ENCODE results near the gene LMLN.
"Not testable (repeated sequence)": the region's sequence is repeated elsewhere in the genome, so short reads cannot be mapped to it uniquely, and the experiment has no call there.

LMLN gene, protein sequence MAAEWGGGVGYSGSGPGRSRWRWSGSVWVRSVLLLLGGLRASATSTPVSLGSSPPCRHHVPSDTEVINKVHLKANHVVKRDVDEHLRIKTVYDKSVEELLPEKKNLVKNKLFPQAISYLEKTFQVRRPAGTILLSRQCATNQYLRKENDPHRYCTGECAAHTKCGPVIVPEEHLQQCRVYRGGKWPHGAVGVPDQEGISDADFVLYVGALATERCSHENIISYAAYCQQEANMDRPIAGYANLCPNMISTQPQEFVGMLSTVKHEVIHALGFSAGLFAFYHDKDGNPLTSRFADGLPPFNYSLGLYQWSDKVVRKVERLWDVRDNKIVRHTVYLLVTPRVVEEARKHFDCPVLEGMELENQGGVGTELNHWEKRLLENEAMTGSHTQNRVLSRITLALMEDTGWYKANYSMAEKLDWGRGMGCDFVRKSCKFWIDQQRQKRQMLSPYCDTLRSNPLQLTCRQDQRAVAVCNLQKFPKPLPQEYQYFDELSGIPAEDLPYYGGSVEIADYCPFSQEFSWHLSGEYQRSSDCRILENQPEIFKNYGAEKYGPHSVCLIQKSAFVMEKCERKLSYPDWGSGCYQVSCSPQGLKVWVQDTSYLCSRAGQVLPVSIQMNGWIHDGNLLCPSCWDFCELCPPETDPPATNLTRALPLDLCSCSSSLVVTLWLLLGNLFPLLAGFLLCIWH

GRCh38 chr3:197959891-197960693, at the start of gene LMLN:
Gene LMLN (plus strand): TSS chr3:197960217. CDS start chr3:197960246, 29 bp downstream.
- peak; percentile 98 for DNase-seq (ENCODE audit: low spot score)

DNA sequence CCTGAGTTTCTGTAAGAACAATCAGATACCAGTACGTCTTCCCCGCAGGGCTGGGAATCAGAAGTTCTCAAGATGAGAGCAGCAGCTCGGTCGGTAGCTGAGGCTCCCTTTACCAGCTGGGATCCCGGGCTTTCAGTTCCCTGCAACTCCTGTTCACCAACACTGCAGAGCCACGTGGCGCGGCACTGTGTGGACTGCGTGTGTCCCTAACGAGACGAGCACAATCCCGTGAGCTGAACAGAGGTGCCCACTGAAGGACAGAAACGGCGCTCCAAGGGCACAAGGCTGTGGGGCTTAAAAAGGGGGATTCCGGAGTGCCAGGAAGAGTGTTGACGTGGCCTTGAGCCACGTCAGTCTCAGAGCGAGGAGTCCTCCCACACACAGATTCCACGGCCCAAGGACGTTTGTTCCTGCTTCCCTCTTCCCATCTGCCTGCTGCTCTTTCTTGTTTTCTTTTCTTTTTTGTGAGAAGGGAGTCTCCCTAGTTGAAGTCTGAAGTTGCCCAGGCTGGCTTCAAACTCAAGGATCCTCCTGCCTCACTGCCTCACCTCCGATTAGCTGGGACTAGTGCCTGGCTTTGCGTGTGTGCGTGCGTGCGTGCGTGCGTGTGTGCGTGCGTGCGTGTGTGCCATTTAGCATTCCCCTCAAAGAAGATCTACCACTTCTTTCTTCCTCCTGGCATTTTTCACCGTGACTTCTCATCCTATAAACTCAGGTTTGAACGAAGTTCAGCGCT, 47.1 kb upstream of the LMLN start:
- DNase-seq (ENCODE audit: low spot score), result no peak

- no peak for DNase-seq (ENCODE audit: low spot score)
Observed at GRCh38 chr3:197913641-197914380, 46.2 kb upstream of the LMLN start.

DNA sequence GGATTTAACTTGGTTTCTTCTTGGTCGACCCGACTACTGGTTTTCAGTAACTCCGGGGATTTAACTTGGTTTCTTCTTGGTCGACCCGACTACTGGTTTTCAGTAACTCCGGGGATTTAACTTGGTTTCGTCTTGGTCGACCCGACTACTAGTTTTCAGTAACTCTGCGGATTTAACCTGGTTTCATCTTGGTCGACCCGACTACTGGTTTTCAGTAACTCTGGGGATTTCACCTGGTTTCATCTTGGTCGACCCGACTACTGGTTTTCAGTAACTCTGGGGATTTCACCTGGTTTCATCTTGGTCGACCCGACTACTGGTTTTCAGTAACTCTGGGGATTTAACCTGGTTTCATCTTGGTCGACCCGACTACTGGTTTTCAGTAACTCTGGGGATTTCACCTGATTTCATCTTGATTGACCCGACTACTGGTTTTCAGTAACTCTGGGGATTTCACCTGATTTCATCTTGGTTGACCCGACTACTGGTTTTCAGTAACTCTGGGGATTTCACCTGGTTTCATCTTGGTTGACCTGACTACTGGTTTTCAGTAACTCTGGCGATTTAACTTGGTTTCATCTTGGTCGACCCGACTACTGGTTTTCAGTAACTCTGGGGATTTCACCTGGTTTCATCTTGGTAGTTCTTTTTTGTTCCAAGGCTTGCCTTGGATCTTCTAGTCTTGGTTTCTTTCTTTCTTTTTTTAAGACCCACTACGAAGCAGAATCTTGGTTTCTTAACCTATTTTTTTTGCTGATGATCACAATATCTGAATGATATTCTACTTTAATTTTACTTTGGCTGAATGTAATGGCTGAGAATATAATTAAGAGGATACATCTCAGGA, 38.4 kb upstream of the LMLN start:
- DNase-seq (ENCODE audit: low spot score), result not testable (repeated sequence)

DNA sequence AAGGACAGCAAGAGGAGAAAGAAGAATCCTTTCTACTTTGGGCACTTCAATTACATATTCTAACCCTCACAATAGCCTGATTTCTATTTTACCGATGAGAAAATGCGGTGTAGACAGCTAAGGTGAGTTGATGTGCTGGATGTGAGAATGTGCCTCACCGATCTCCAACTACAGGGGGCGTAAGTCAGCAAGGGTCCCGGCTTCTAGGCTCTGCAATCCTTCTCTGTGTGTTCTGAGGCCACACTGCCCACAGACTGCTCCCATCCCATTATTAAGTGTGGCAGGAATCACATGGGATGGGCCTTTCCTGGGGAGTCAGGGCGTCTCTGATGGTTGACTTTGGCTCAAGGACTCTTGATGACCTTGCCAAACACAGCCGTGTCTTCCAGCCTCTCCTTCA, 33.6 kb upstream of the LMLN start:
- no peak for DNase-seq (ENCODE audit: low spot score)

DNA sequence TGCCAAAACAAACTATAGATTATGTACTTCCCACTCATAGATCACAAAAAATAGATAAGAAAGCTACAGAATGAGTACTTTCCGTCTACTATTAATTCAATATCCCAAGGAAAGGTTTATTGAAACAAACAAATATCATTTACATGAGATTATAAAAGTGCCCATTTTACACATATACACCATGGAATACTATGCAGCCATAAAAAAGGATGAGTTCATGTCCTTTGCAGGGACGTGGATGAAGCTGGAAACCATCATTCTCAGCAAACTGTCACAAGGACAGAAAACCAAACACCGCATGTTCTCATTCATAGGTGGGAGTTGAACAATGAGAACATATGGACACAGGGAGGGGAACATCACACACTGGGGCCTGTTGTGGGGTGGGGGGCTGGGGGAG, 32.4 kb upstream of the LMLN start:
- DNase-seq (ENCODE audit: low spot score), result not testable (repeated sequence)

DNA sequence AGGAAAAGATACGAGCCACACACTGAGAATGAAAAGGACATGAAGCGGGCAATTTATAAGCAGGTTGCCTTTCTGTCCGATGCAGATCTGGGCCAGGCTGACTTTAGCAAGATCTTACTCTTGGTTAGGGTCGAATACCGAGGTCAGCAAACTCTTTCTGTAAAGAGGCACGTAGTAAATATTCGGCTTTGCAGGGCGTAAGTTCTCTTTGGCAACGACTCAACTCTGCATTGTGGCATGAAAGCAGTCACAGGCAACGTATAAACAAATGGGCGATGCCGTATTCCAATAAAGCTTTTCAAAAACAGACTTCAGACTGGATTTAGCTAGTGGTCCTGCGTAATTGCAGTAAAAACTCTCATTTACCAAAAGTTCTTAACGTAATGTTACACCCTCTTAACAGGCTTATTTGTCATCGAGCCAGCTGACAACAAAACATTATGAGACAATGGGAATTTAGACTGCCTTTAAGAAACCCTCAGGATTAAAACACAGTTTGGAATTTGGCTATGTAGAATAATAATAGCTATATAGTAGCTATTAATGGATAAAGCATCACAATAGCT, 23.1 kb upstream of the LMLN start:
- no peak for DNase-seq (ENCODE audit: low spot score)

DNA sequence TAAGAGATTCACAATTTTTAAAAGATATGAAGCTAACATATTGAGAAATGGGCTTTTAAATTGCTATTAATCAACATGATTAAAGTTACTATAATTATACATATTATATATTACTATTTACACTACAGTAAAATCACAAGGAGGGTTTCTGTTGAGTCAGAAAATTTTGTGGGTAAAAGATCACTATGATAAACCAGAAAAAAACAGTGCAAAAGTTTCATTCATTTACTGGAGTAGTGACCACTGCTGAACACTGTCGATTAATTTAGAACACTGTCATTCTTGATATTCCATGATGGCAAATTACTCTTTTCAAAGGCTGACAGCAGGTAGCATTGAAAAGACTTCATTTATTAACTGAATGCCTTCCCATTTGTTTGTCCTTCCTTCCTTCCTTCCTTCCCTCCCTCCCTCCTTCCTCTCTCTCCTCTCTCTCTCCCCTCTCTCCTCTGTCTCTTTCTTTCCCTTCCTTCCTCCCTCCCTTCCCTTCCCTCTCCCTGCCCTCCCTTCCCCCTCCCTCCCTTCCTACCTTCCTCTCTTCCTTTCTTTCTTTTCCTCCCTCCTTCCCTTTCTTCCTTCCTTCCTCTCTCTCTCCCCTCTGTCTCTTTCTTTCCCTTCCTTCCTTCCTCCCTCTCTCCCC, 19.2 kb upstream of the LMLN start:
- DNase-seq (ENCODE audit: low spot score), result no peak

DNA sequence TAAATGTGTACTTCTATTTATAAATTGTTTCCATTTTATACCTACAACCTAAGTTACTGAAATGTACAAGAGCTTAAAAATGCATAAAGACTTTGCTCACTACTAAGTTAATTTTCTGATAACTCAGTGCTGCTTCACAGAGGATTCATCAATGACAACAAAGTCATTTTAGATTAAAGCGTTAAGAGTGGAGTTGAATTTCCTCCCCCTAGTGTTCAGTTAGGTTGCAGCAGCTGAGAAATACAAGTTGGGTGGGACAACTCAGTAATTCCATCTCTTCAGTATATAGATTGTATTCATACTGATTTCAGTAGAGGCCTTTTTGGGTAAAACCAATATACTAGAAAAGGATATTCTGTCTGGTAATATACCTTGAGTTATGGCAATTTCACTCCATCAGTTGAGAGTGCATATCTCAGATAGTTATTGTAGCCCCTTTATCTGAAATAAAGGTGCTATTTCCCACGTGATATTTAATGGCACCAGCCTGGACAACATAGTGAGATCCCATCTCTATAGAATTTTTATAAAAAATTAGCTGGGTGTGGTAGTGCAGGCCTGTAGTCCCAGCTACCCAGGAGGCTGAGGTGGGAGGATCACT, 17.0 kb upstream of the LMLN start:
- peak; percentile 55 for DNase-seq (ENCODE audit: low spot score)

DNA sequence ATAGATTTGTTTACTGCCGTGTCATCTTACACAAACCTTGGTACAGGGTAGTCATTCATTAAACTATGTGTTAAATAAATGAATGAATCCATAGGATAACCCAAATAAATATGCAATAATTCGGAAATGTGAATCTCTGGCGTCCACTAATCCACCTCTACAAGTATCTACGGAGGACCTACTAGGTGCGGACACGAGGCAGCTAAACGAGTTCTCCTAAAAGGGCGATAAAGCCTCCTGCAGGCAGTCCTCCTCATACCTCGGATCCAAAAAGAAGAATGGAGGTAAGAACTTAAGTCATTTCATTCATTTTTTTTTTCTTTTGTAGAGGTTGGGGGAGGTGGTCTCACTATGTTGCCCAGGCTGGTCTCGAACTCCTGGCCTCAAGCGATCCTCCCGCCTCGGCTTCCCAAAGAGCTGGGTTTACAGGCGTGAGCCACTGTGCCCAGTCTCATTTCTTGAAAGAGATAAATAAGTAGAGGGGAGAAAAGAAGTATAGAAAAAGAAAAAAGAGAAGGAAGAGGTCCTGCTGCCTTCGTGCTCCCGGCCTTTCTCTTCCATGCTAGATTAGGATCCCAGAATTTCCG, 10.7 kb upstream of the LMLN start:
- no peak for DNase-seq (ENCODE audit: low spot score)

- DNase-seq (ENCODE audit: low spot score), result peak; percentile 93
Observed at GRCh38 chr3:197949778-197950676, 10.0 kb upstream of the LMLN start, which contains the start of gene RPL35A. Gene RPL35A (plus strand): TSS chr3:197950190. CDS start chr3:197950968, 778 bp downstream.

DNA sequence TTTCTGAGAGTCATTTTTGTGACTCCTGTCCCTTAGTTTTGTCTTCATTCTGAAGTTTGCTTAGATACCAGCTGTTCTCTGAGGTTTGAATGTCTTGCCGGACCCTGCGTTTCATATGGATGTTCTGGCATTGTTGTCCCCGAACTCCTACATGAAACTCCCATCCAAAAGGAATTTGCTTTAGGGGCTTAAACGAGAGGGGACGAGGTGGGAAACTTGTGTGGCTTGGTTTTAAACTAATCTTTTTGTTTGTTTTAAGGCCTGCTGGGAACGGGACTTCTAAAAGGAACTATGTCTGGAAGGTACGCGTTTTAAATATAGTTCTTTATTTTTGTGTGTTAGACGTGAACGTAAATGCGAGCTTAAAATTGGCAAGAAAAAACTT, 9.3 kb upstream of the LMLN start:
- DNase-seq (ENCODE audit: low spot score), result no peak

- no peak for DNase-seq (ENCODE audit: low spot score)
Observed at GRCh38 chr3:197951392-197951990, 8.5 kb upstream of the LMLN start.

DNA sequence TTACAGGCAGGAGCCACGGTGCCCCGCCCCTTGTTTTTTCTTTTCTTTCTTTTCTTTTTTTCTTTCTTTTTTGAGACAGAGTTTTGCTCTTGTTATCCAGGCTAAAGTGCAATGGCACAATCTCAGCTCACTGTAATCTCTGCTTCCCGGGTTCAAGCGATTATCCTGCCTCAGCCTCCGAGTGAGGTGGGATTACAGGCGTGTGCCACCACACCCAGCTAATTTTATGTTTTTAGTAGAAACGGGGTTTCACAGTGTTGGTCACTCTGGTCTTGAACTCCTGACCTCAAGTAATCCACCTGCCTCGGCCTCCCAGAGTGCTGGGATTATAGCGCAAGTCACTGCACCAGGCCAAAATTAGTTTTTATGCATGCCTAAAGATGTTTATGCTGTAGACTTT, 7.6 kb upstream of the LMLN start:
- DNase-seq (ENCODE audit: low spot score), result no peak

DNA sequence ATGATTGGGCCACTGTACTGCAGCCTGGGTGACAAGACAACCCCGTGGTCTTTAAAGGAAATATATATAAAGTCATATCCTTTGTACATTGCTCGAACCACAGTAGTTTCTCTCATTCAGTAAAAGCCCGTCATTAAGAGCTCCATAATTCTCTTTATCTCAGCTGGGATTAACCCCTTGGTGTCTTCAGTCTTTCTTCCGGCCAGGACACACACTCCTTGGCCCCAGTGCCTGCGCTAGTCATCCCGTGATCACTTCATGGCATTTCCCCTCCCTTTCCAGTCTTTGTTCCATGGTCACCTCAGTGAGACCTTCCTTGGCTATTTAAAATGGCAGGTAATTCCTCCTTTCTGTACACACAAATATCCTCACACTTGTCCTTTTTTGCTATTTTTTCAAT, 6.7 kb upstream of the LMLN start:
- no peak for DNase-seq (ENCODE audit: low spot score)

DNA sequence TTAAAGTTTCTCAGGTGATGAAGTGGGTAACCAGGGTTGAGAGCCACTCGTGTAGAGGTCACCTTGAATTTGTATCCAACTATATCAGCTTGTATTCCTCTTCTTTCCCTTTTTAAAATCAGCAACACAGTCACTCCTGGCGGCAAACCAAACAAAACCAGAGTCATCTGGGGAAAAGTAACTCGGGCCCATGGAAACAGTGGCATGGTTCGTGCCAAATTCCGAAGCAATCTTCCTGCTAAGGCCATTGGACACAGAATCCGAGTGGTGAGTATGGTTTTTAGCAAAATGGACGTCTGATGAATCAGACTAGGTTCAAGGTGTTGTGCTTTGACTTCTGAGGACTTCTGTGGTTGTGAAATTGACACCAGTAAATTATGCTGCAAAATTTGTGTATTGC, 6.1 kb upstream of the LMLN start:
- DNase-seq (ENCODE audit: low spot score), result no peak

DNA sequence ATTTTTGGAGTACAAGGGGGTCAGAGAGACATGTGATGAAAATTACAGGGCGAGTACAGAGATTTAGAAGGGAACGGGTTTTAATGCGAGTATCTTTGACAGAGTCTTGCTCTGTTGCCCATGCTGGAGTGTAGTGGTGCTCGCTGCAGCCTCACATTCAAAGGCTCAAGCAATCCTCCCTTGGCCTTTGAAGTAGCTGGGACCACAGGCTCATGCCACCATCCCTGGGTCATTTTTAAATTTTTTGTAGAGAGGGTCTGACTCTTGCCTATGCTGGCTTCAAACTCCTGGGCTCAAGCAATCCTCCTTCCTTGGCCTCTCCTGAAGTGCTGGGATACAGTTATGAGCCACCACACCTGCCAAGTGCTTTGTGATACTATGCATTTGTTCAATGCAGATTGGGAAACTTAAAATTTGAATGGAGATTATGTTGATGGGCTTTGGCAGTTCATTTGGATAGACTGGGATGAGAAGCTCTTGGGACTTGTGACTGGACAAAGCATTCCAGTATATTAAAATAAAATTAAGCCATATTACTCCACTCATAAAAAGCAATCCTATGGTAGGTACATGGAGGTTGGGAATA, 4.0 kb upstream of the LMLN start:
- DNase-seq (ENCODE audit: low spot score), result no peak

All from AG20443 (cell line).